ENCODE results near the gene PDP2. TPM values are rescaled to one million over a fixed set of nuclear protein-coding genes. Genes with fewer than 3 reads are reported as not detected.

The PDP2 gene
- total RNA-seq = 5.3 and 10.1 TPM in 2 replicates

GRCh38 chr16:66880288-66881013, at the start of gene PDP2:
PDP2 (plus strand) TSS chr16:66880515; CDS start chr16:66884285, 3,770 bp downstream.

GRCh38 chr16:66844342-66845079, 35.8 kb upstream of the PDP2 start, which contains the start of gene CA7:
CA7 (plus strand) TSS chr16:66844414; CDS start chr16:66844488, 74 bp downstream.

GRCh38 chr16:66918803-66919568, 38.7 kb downstream of the PDP2 start, which contains the start of gene CDH16:
CDH16 (minus strand) TSS chr16:66918885; CDS start chr16:66918065, 820 bp downstream.

GRCh38 chr16:66925322-66925840, 45.1 kb downstream of the PDP2 start, which contains the start of gene RRAD:
RRAD (minus strand) TSS chr16:66925535; CDS start chr16:66925179, 356 bp downstream.

GRCh38 chr16:66934138-66934838, 54.0 kb downstream of the PDP2 start, which contains the start of gene CIAO2B:
CIAO2B (minus strand) TSS chr16:66934402; CDS start chr16:66934364, 38 bp downstream.

GRCh38 chr16:66935314-66936011, 55.1 kb downstream of the PDP2 start, which contains the start of gene CES2:
CES2 (plus strand) TSS chr16:66935516; CDS start chr16:66935636, 120 bp downstream.

Other genes with a start within 250 kb of the PDP2 start
- gene CMTM4, start 183.8 kb upstream of the PDP2 start, total RNA-seq = 8.4 and 8.7 TPM in 2 replicates
- 49.0 and 53.5 TPM in 2 replicates for gene DYNC1LI2, start 128.9 kb upstream of the PDP2 start, total RNA-seq
- not detected in 2 replicates for gene TERB1, start 78.9 kb upstream of the PDP2 start, total RNA-seq
- gene NAE1, start 49.5 kb upstream of the PDP2 start, total RNA-seq = 68.0 and 76.9 TPM in 2 replicates
- gene CA7, start 36.1 kb upstream of the PDP2 start, total RNA-seq = not detected in 2 replicates
- gene CDH16, start 38.4 kb downstream of the PDP2 start, total RNA-seq = not detected in 2 replicates
- gene RRAD, start 45.0 kb downstream of the PDP2 start, total RNA-seq = 10.6 and 14.4 TPM in 2 replicates
- gene CIAO2B, start 53.9 kb downstream of the PDP2 start, total RNA-seq = 143 and 174 TPM in 2 replicates
- 17.9 and 22.5 TPM in 2 replicates for gene CES2, start 55.0 kb downstream of the PDP2 start, total RNA-seq
- gene CES3, start 80.8 kb downstream of the PDP2 start, total RNA-seq = not detected in 2 replicates
- 2.5 and 3.2 TPM in 2 replicates for gene CES4A, start 108.1 kb downstream of the PDP2 start, total RNA-seq
- gene CBFB, start 148.6 kb downstream of the PDP2 start, total RNA-seq = 37.2 and 62.0 TPM in 2 replicates
- 13.5 and 13.8 TPM in 2 replicates for gene PHAF1, start 229.4 kb downstream of the PDP2 start, total RNA-seq